GM12878 (cell line): ENCODE results near the gene TENT4B.

ENCODE experiments used
- RELA ChIP-seq: fragments of 450-650 bp; IDR thresholded peaks from 2 replicates; pipeline ENCODE4 v1.8.0; 2014; ENCODE audit warnings: borderline replicate concordance; ENCODE audit not compliant: partially characterized antibody
- TF ChIP-seq, protein P1 (sequence below), 3 experiments: IDR thresholded peaks in 2 of 3; conservative IDR thresholded peaks in 1 of 3; 2 replicates each; pipeline ENCODE4 v1.5.1; 2011; ENCODE audit warnings: low read depth in 3 of 3, low read length in 3 of 3, mild to moderate bottlenecking in 3 of 3, control low read depth in 2 of 3, moderate library complexity in 2 of 3, inconsistent platforms in 1 of 3, mixed read lengths in 1 of 3; ENCODE audit not compliant: control insufficient read depth in 2 of 3, insufficient read depth in 1 of 3; ENCODE audit errors: extremely low read depth in 1 of 3

GRCh38 chr16:50156590-50156989 lies 3.5 kb downstream of the TENT4B start:
- TF ChIP-seq, protein P1, sequence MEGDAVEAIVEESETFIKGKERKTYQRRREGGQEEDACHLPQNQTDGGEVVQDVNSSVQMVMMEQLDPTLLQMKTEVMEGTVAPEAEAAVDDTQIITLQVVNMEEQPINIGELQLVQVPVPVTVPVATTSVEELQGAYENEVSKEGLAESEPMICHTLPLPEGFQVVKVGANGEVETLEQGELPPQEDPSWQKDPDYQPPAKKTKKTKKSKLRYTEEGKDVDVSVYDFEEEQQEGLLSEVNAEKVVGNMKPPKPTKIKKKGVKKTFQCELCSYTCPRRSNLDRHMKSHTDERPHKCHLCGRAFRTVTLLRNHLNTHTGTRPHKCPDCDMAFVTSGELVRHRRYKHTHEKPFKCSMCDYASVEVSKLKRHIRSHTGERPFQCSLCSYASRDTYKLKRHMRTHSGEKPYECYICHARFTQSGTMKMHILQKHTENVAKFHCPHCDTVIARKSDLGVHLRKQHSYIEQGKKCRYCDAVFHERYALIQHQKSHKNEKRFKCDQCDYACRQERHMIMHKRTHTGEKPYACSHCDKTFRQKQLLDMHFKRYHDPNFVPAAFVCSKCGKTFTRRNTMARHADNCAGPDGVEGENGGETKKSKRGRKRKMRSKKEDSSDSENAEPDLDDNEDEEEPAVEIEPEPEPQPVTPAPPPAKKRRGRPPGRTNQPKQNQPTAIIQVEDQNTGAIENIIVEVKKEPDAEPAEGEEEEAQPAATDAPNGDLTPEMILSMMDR (IDR thresholded peaks at IDR 0.05 in 2 of 3, conservative IDR thresholded peaks at IDR 0.05 in 1 of 3; ENCODE audit: control insufficient read depth in 2 of 3, extremely low read depth in 1 of 3, insufficient read depth in 1 of 3, low read depth in 3 of 3, low read length in 3 of 3), result no peak
- no peak for TF ChIP-seq RELA
